Chondrocyte (in vitro differentiated cells): ENCODE results near the gene SYTL3. TPM values are rescaled to one million over a fixed set of nuclear protein-coding genes. Genes with fewer than 3 reads are reported as not detected.

Source experiments
- DNase-seq: peaks from one replicate; pipeline ENCODE4 v3.0.0; 2021; ENCODE audit warnings: mixed read lengths, low spot score
- H3K27ac Mint-ChIP-seq: one replicate; pipeline ENCODE4 v1.8.0; 2021; ENCODE audit warnings: mild to moderate bottlenecking, moderate library complexity, mixed read lengths; ENCODE audit not compliant: unreplicated experiment
- H3K27me3 Mint-ChIP-seq: 2 replicates; pipeline ENCODE4 v1.8.0; 2021; ENCODE audit warnings: low read depth, mixed read lengths
- H3K36me3 Mint-ChIP-seq: 2 replicates; pipeline ENCODE4 v1.8.0; 2021; ENCODE audit warnings: low read depth, mixed read lengths
- H3K4me1 Mint-ChIP-seq: 2 replicates; pipeline ENCODE4 v1.8.0; 2021; ENCODE audit warnings: low read depth, mild to moderate bottlenecking, mixed read lengths
- H3K4me3 Mint-ChIP-seq: one replicate; pipeline ENCODE4 v1.8.0; 2021; ENCODE audit warnings: mild to moderate bottlenecking, moderate library complexity, mixed read lengths; ENCODE audit not compliant: unreplicated experiment
- H3K9me3 Mint-ChIP-seq: 2 replicates; pipeline ENCODE4 v1.8.0; 2021; ENCODE audit warnings: low read depth, mixed read lengths
- CTCF ChIP-seq: fragments of 200-600 bp; sonication (generic); IDR thresholded peaks from 2 replicates; pipeline ENCODE4 v1.5.0; 2021; ENCODE audit warnings: antibody characterized with exemption, mild to moderate bottlenecking, moderate library complexity
- total RNA-seq: library from RNA; stranded (reverse); gene quantifications from 3 replicates; pipeline ENCODE4 v1.2.1, GENCODE V29; 2021

Gene SYTL3
- total RNA-seq, 1 donor from 2014 or later, result 1.4 TPM

GRCh38 chr6:158766621-158767455, 117.0 kb downstream of the SYTL3 start:
- DNase-seq, result no peak
- peaks cover 50% of the 10 kb centered on the region for H3K36me3 Mint-ChIP-seq

GRCh38 chr6:158767709-158768108, 117.9 kb downstream of the SYTL3 start:
- Mint-ChIP-seq H3K4me3 (no peak overlapping the region), H3K9me3 (no peaks in the 10 kb centered on the region), H3K4me1 (no peaks in the 10 kb centered on the region), H3K27ac (peak overlapping the region; percentile 22), H3K36me3 (peaks cover 53% of the 10 kb centered on the region), H3K27me3 (no peaks in the 10 kb centered on the region)
- no peak for DNase-seq
- TF ChIP-seq CTCF, result no peak

More at GRCh38 chr6:158766621-158767455, 117.0 kb downstream of the SYTL3 start:
- Mint-ChIP-seq H3K27me3 (no peaks in the 10 kb centered on the region), H3K4me3 (no peak overlapping the region), H3K4me1 (no peaks in the 10 kb centered on the region), H3K9me3 (no peaks in the 10 kb centered on the region), H3K27ac (no peak overlapping the region)
- no peak for TF ChIP-seq CTCF

GRCh38 chr6:158768436-158768835, 118.6 kb downstream of the SYTL3 start:
- no peak for TF ChIP-seq CTCF
- H3K9me3 Mint-ChIP-seq, result no peaks in the 10 kb centered on the region
- peaks cover 55% of the 10 kb centered on the region for H3K36me3 Mint-ChIP-seq
- no peak overlapping the region for H3K27ac Mint-ChIP-seq
- no peaks in the 10 kb centered on the region for H3K27me3 Mint-ChIP-seq
- H3K4me3 Mint-ChIP-seq, result no peak overlapping the region
- peaks cover 2% of the 10 kb centered on the region for H3K4me1 Mint-ChIP-seq
- no peak for DNase-seq

GRCh38 chr6:158769234-158769770, 119.4 kb downstream of the SYTL3 start:
- H3K27me3 Mint-ChIP-seq, result no peaks in the 10 kb centered on the region
- TF ChIP-seq CTCF, result no peak
- peaks cover 5% of the 10 kb centered on the region for H3K4me1 Mint-ChIP-seq
- no peak overlapping the region for H3K27ac Mint-ChIP-seq
- H3K36me3 Mint-ChIP-seq, result peaks cover 54% of the 10 kb centered on the region
- H3K4me3 Mint-ChIP-seq, result no peak overlapping the region
- H3K9me3 Mint-ChIP-seq, result no peaks in the 10 kb centered on the region
- no peak for DNase-seq

GRCh38 chr6:158769771-158770432, 120.0 kb downstream of the SYTL3 start:
- no peak for DNase-seq
- Mint-ChIP-seq H3K36me3 (peaks cover 54% of the 10 kb centered on the region), H3K4me1 (peaks cover 5% of the 10 kb centered on the region), H3K27ac (peak overlapping the region; percentile 17), H3K9me3 (no peaks in the 10 kb centered on the region), H3K27me3 (no peaks in the 10 kb centered on the region), H3K4me3 (no peak overlapping the region)
- no peak for TF ChIP-seq CTCF
